HCT116 (cell line): Measurements from ENCODE around the gene PHGDH. TPM values are rescaled to one million over a fixed set of nuclear protein-coding genes. Genes with fewer than 3 reads are reported as not detected.

ENCODE experiments used
- ATAC-seq: fragments of 200-7000 bp; cut with Tn5 transposase; 2 replicates; pipeline ENCODE4 v1.9.1; 2020; ENCODE audit warnings: mild to moderate bottlenecking, moderate library complexity
- BruUV-seq: library from RNA; stranded (reverse); fragments of 400-500 nt; replicated peaks from 2 replicates; lab custom pipeline; 2021; lab: Mats Ljungman, UMichigan
- CTCF ChIA-PET: fragments of 300-600 bp; sonication (Branson Sonifier 250); formaldehyde crosslinking; loops from one replicate; lab custom pipeline; 2021; ENCODE audit warnings: antibody characterized with exemption; lab: Charles Lee
- POLR2A ChIA-PET: fragments of 300-600, 350-600 bp; sonication (Branson Sonifier 250); formaldehyde crosslinking; loops from one replicate; lab custom pipeline; 2021; ENCODE audit warnings: antibody characterized with exemption; lab: Charles Lee
- RAD21 ChIA-PET, 2 experiments: fragments of 300-600 bp; sonication (Branson Sonifier 250); formaldehyde crosslinking; loops; one replicate each; lab custom pipeline; 2023; ENCODE audit warnings: low total read pairs in 2 of 2; ENCODE audit not compliant: uncharacterized antibody in 2 of 2, unreplicated experiment in 2 of 2, low non-redundant PET in 1 of 2; lab: Charles Lee
- DNase-seq: peaks from one replicate; pipeline ENCODE4 v3.0.0-alpha.2; 2010; ENCODE audit warnings: low read depth, low spot score
- H2AFZ ChIP-seq: fragments of 200-600 bp; shearing (Covaris generic), sonication (generic); 2 replicates; pipeline ENCODE4 v1.6.1; 2017; ENCODE audit warnings: low read depth, mixed run types, mixed read lengths, antibody characterized with exemption, low read length; ENCODE audit not compliant: poor library complexity, severe bottlenecking
- H3K27ac ChIP-seq: 2 replicates; pipeline ENCODE4 v1.5.1; 2012; ENCODE audit warnings: low read depth, low read length
- H3K27me3 ChIP-seq: fragments of 200-600 bp; sonication (generic); 2 replicates; pipeline ENCODE4 v1.6.1; 2016; ENCODE audit warnings: mixed run types, low read length, mixed read lengths; ENCODE audit not compliant: insufficient read depth
- H3K36me3 ChIP-seq, 2 experiments: fragments of 200-500 bp in 1 of 2; fragments of 200-600 bp in 1 of 2; sonication (Bioruptor generic) in 1 of 2; sonication (generic) in 1 of 2; 2 replicates each; pipeline versions ENCODE4 v1.5.1 to v1.6.1; 2014 to 2016; ENCODE audit warnings: low read length in 2 of 2, inconsistent platforms in 1 of 2, mixed read lengths in 1 of 2, mixed run types in 1 of 2; ENCODE audit not compliant: insufficient read depth in 2 of 2, control insufficient read depth in 1 of 2
- H3K4me1 ChIP-seq, 2 experiments: fragments of 200-600 bp in 1 of 2; sonication (generic) in 1 of 2; 2 replicates each; pipeline versions ENCODE4 v1.5.1 to v1.6.1; 2012 to 2017; ENCODE audit warnings: low read length in 2 of 2, inconsistent platforms in 1 of 2, mild to moderate bottlenecking in 1 of 2, mixed read lengths in 1 of 2, mixed run types in 1 of 2, moderate library complexity in 1 of 2; ENCODE audit not compliant: insufficient read depth in 2 of 2, control insufficient read depth in 1 of 2
- H3K4me2 ChIP-seq: fragments of 200-600 bp; sonication (generic); 2 replicates; pipeline ENCODE4 v1.6.1; 2017; ENCODE audit warnings: mixed run types, low read length, mixed read lengths
- H3K4me3 ChIP-seq, 2 experiments: fragments of 200-600 bp in 1 of 2; sonication (generic) in 1 of 2; replicated peaks in 1 of 2; 2 replicates each; pipeline ENCODE4 v1.5.1; 2011 to 2016; ENCODE audit warnings: low read length in 2 of 2, control low read depth in 1 of 2, low read depth in 1 of 2, mild to moderate bottlenecking in 1 of 2, mixed read lengths in 1 of 2, mixed run types in 1 of 2
- H3K79me2 ChIP-seq: fragments of 200-600 bp; sonication (generic); 2 replicates; pipeline ENCODE4 v1.6.1; 2017; ENCODE audit warnings: mild to moderate bottlenecking, mixed run types, low read length, moderate library complexity, mixed read lengths; ENCODE audit not compliant: insufficient read depth
- H3K9ac ChIP-seq: fragments of 200-600 bp; sonication (generic); 2 replicates; pipeline ENCODE4 v1.6.1; 2016; ENCODE audit warnings: low read length, mixed read lengths
- H3K9me2 ChIP-seq: fragments of 200-600 bp; sonication (generic), shearing (Covaris generic); 2 replicates; pipeline ENCODE4 v1.6.1; 2017; ENCODE audit warnings: mixed run types, mild to moderate bottlenecking, moderate library complexity; ENCODE audit not compliant: insufficient read depth
- H3K9me3 ChIP-seq, 2 experiments: fragments of 200-500 bp in 1 of 2; fragments of 200-600 bp in 1 of 2; sonication (Bioruptor generic) in 1 of 2; sonication (generic) in 1 of 2; 2 replicates each; pipeline ENCODE4 v1.6.1; 2014 to 2017; ENCODE audit warnings: low read length in 2 of 2, mixed read lengths in 2 of 2, inconsistent platforms in 1 of 2, low read depth in 1 of 2, mild to moderate bottlenecking in 1 of 2, mixed run types in 1 of 2, moderate library complexity in 1 of 2; ENCODE audit not compliant: control insufficient read depth in 1 of 2, insufficient read depth in 1 of 2
- H4K20me1 ChIP-seq: fragments of 200-600 bp; sonication (generic), shearing (Covaris generic); 2 replicates; pipeline ENCODE4 v1.6.1; 2017; ENCODE audit warnings: mixed run types, mild to moderate bottlenecking, moderate library complexity; ENCODE audit not compliant: insufficient read depth
- CEBPB ChIP-seq: IDR thresholded peaks from 2 replicates; pipeline ENCODE4 v1.6.1; 2012; ENCODE audit warnings: low read depth
- ELF1 ChIP-seq: IDR thresholded peaks from 2 replicates; pipeline ENCODE4 v1.6.1; 2012; ENCODE audit warnings: low read depth, borderline replicate concordance
- EZH2 ChIP-seq: fragments of 200-600 bp; sonication (generic); IDR thresholded peaks from 2 replicates; pipeline ENCODE4 v1.6.1; 2017; ENCODE audit warnings: antibody characterized with exemption, mixed run types
- EZH2phosphoT487 ChIP-seq: fragments of 200-600 bp; IDR thresholded peaks from 2 replicates; pipeline ENCODE4 v1.6.1; 2018; ENCODE audit warnings: antibody characterized with exemption, borderline replicate concordance
- FOSL1 ChIP-seq: IDR thresholded peaks from 2 replicates; pipeline ENCODE4 v1.6.1; 2012; ENCODE audit warnings: low read depth
- JUND ChIP-seq: IDR thresholded peaks from 2 replicates; pipeline ENCODE4 v1.6.1; 2012
- POLR2AphosphoS5 ChIP-seq: IDR thresholded peaks from 2 replicates; pipeline ENCODE4 v1.6.1; 2011; ENCODE audit warnings: mild to moderate bottlenecking, low read depth, low read length, moderate library complexity
- RAD21 ChIP-seq: IDR thresholded peaks from 2 replicates; pipeline ENCODE4 v1.6.1; 2012; ENCODE audit warnings: low read depth, mild to moderate bottlenecking
- SRF ChIP-seq: IDR thresholded peaks from 2 replicates; pipeline ENCODE4 v1.6.1; 2012; ENCODE audit warnings: low read depth
- ZNF274 ChIP-seq: fragments of 200-500 bp; sonication (Bioruptor generic); IDR thresholded peaks from 2 replicates; pipeline ENCODE4 v1.6.1; 2014; ENCODE audit warnings: mild to moderate bottlenecking, low read depth, low read length, inconsistent platforms
- intact Hi-C: fragments of 100-400 bp; cut with micrococcal nuclease; formaldehyde crosslinking; loops from 2 replicates; pipeline ENCODE4 v1.10.0; 2022
- total RNA-seq: library from RNA; stranded (reverse); gene quantifications from one replicate; pipeline ENCODE4 v1.2.1, GENCODE V29; 2021; ENCODE audit not compliant: unreplicated experiment
- TF ChIP-seq, protein P1 (sequence below): IDR thresholded peaks from 2 replicates; pipeline ENCODE4 v1.6.1; 2012; ENCODE audit warnings: low read depth
- TF ChIP-seq, protein P2 (sequence below): IDR thresholded peaks from 2 replicates; pipeline ENCODE4 v1.6.1; 2012
- TF ChIP-seq, protein P3 (sequence below): IDR thresholded peaks from 2 replicates; pipeline ENCODE4 v1.6.1; 2011; ENCODE audit warnings: mild to moderate bottlenecking, low read length, moderate library complexity; ENCODE audit not compliant: insufficient replicate concordance; ENCODE audit errors: extremely low read depth
- TF ChIP-seq, protein P4 (sequence below): IDR thresholded peaks from 2 replicates; pipeline ENCODE4 v1.6.1; 2012

Gene PHGDH
- total RNA-seq, 1 experiment from 2014 or later: 187 TPM

DNA sequence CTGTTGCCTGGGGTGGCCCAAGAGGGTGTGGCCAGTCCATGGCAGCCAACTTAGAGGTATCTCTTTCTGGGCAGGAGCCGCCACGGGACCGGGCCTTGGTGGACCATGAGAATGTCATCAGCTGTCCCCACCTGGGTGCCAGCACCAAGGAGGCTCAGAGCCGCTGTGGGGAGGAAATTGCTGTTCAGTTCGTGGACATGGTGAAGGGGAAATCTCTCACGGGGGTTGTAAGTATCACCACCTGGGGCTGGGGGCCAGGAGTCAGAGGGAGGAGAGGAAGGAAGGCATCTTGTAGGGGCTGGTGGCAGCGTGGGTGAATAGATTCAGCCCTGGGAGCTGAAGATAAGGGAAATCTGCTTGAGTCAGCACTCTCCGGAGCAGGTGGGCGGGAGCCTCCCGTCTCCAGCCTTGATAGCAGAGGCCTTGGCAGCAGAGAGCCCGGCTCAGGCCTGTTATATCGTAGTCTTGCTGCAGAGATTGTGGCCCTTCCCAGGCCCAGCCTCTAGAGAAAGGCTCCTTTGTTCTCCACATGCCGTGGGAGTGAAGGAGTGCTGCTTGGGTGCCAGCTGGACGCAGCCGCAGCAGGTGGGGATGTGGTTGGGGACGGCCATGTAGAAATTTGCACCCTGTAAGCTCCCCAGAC is 25.4 kb downstream of the PHGDH start:
- Histone ChIP-seq H3K9me2 (no peaks in the 10 kb centered on the region), H3K79me2 (no peaks in the 10 kb centered on the region), H3K4me1 (no peaks in the 10 kb centered on the region), H3K36me3 (peaks cover 3 to 16% of the 10 kb centered on the region in 2 experiments; a peak in 2 of 4 replicates), H3K27ac (no peak overlapping the region), H3K4me3 (no peak overlapping the region), H2AFZ (no peak overlapping the region), H3K27me3 (no peaks in the 10 kb centered on the region), H4K20me1 (no peaks in the 10 kb centered on the region), H3K9me3 (no peaks in the 10 kb centered on the region), H3K9ac (no peak overlapping the region), H3K4me2 (no peak overlapping the region)
- DNase-seq: no peak
- intact Hi-C loops: no loop called here
- RAD21 ChIA-PET: no interaction called here
- POLR2A ChIA-PET: no interaction called here
- peak; percentile 18; the same call in 1 of the 2 replicates for TF ChIP-seq POLR2AphosphoS5
- TF ChIP-seq EZH2: no peak
- CTCF ChIA-PET: no interaction called here
- no TSS peak for BruUV-seq
- no peak for ATAC-seq

DNA sequence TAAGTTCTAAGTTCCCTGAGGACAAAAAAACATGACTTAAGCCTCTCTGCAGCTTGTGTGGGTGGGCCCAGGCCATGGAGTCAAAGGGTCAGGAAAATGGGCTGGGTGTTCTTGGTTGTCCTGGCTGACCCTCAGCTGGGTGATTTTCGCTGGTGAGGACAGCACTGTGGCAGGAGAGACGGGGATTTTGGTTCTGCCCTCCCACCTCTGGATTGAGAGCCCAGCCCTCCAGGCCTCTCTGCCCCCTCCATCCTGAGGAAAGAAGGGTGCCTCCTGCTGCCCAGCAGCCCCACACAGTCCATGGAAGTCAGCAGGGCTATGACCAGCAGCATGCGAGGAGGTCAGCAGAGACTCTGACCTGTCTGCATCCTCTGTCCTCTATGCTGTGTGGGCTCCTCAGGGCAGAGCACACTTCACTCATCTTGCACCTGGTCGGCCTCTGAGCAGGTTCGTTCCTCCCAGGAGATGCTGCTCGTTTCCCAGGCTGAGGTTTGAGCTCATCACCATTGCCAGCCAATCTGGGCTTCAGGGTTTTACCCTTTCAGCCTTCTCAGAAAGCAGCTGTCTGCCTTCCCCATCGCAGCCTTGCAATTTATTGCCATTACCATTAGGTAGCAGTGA is 26.5 kb downstream of the PHGDH start:
- no peak overlapping the region for H3K27ac ChIP-seq
- POLR2A ChIA-PET: no interaction called here
- H3K4me2 ChIP-seq: no peak overlapping the region
- CTCF ChIA-PET: no interaction called here
- H3K4me1 ChIP-seq: no peaks in the 10 kb centered on the region
- H3K4me3 ChIP-seq: no peak overlapping the region
- peaks cover 3 to 16% of the 10 kb centered on the region in 2 experiments; a peak in 2 of 4 replicates for H3K36me3 ChIP-seq
- no peaks in the 10 kb centered on the region for H3K79me2 ChIP-seq
- intact Hi-C loops: no loop called here
- no peaks in the 10 kb centered on the region for H3K9me2 ChIP-seq
- H3K9ac ChIP-seq: no peak overlapping the region
- no peaks in the 10 kb centered on the region for H3K9me3 ChIP-seq
- no TSS peak for BruUV-seq
- ATAC-seq (no peak), DNase-seq (no peak)
- no peak overlapping the region for H2AFZ ChIP-seq
- no peaks in the 10 kb centered on the region for H4K20me1 ChIP-seq
- RAD21 ChIA-PET: no interaction called here
- H3K27me3 ChIP-seq: no peaks in the 10 kb centered on the region
- TF ChIP-seq, protein P1, sequence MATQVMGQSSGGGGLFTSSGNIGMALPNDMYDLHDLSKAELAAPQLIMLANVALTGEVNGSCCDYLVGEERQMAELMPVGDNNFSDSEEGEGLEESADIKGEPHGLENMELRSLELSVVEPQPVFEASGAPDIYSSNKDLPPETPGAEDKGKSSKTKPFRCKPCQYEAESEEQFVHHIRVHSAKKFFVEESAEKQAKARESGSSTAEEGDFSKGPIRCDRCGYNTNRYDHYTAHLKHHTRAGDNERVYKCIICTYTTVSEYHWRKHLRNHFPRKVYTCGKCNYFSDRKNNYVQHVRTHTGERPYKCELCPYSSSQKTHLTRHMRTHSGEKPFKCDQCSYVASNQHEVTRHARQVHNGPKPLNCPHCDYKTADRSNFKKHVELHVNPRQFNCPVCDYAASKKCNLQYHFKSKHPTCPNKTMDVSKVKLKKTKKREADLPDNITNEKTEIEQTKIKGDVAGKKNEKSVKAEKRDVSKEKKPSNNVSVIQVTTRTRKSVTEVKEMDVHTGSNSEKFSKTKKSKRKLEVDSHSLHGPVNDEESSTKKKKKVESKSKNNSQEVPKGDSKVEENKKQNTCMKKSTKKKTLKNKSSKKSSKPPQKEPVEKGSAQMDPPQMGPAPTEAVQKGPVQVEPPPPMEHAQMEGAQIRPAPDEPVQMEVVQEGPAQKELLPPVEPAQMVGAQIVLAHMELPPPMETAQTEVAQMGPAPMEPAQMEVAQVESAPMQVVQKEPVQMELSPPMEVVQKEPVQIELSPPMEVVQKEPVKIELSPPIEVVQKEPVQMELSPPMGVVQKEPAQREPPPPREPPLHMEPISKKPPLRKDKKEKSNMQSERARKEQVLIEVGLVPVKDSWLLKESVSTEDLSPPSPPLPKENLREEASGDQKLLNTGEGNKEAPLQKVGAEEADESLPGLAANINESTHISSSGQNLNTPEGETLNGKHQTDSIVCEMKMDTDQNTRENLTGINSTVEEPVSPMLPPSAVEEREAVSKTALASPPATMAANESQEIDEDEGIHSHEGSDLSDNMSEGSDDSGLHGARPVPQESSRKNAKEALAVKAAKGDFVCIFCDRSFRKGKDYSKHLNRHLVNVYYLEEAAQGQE: no peak
- TF ChIP-seq, protein P2, sequence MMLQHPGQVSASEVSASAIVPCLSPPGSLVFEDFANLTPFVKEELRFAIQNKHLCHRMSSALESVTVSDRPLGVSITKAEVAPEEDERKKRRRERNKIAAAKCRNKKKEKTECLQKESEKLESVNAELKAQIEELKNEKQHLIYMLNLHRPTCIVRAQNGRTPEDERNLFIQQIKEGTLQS: no peak
- TF ChIP-seq EZH2phosphoT487 (no peak), ZNF274 (no peak), EZH2 (no peak), RAD21 (no peak), FOSL1 (no peak), JUND (no peak), ELF1 (no peak), CEBPB (no peak), SRF (no peak)
- TF ChIP-seq, protein P3, sequence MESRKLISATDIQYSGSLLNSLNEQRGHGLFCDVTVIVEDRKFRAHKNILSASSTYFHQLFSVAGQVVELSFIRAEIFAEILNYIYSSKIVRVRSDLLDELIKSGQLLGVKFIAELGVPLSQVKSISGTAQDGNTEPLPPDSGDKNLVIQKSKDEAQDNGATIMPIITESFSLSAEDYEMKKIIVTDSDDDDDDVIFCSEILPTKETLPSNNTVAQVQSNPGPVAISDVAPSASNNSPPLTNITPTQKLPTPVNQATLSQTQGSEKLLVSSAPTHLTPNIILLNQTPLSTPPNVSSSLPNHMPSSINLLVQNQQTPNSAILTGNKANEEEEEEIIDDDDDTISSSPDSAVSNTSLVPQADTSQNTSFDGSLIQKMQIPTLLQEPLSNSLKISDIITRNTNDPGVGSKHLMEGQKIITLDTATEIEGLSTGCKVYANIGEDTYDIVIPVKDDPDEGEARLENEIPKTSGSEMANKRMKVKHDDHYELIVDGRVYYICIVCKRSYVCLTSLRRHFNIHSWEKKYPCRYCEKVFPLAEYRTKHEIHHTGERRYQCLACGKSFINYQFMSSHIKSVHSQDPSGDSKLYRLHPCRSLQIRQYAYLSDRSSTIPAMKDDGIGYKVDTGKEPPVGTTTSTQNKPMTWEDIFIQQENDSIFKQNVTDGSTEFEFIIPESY: no peak
- TF ChIP-seq, protein P4, sequence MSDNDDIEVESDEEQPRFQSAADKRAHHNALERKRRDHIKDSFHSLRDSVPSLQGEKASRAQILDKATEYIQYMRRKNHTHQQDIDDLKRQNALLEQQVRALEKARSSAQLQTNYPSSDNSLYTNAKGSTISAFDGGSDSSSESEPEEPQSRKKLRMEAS: no peak
